Upper lobe of left lung (tissue), 6 donors: ENCODE results near the gene GNAS. TPM values are rescaled to one million over a fixed set of nuclear protein-coding genes. Genes with fewer than 3 reads are reported as not detected.

ENCODE experiments used
- ATAC-seq, 2 donors: fragments of 200-7000 bp; cut with Tn5 transposase; one replicate each; pipeline ENCODE4 v1.9.1; 2022; ENCODE audit warnings: mild to moderate bottlenecking in 2 of 2, moderate library complexity in 2 of 2; ENCODE audit not compliant: low FRiP score in 2 of 2
- DNase-seq, 2 donors: peaks; one replicate each; pipeline ENCODE4 v3.0.0-alpha.2; 2019 to 2020
- H3K27ac ChIP-seq, 4 donors: fragments of 200-600 bp; sonication (generic); one replicate each; pipeline ENCODE4 v1.5.1; 2016 to 2019
- H3K27me3 ChIP-seq, 4 donors: fragments of 200-600 bp; sonication (generic); one replicate each; pipeline ENCODE4 v1.5.1; 2017 to 2019
- H3K36me3 ChIP-seq, 4 donors: fragments of 200-600 bp; sonication (generic); one replicate each; pipeline ENCODE4 v1.5.1; 2016 to 2019
- H3K4me1 ChIP-seq, 4 donors: fragments of 200-600 bp; sonication (generic); one replicate each; pipeline ENCODE4 v1.5.1; 2018 to 2019
- H3K4me3 ChIP-seq, 4 donors: fragments of 200-600 bp; sonication (generic); one replicate each; pipeline ENCODE4 v1.5.1; 2017 to 2019; ENCODE audit warnings: mild to moderate bottlenecking in 2 of 4, moderate library complexity in 1 of 4
- H3K9me3 ChIP-seq, 4 donors: fragments of 200-600 bp; sonication (generic); one replicate each; pipeline ENCODE4 v1.5.1; 2018 to 2019
- CTCF ChIP-seq, 6 experiments: fragments of 450-650 bp in 4 of 6; fragments of 200-600 bp in 2 of 6; sonication (generic) in 2 of 6; IDR thresholded peaks; one replicate each; pipeline ENCODE4 v1.5.1; 2016 to 2019; ENCODE audit warnings: antibody characterized with exemption in 6 of 6
- EP300 ChIP-seq, 4 donors: sonication (generic); formaldehyde crosslinking; IDR thresholded peaks; one replicate each; pipeline ENCODE4 v1.5.1; 2017; ENCODE audit warnings: antibody characterized with exemption in 4 of 4, control low read depth in 2 of 4
- POLR2A ChIP-seq, 4 donors: fragments of 450-650 bp; IDR thresholded peaks; one replicate each; pipeline ENCODE4 v1.5.1; 2016 to 2017; ENCODE audit warnings: antibody characterized with exemption in 4 of 4, mild to moderate bottlenecking in 2 of 4
- POLR2AphosphoS5 ChIP-seq, 2 donors: sonication (generic); formaldehyde crosslinking; IDR thresholded peaks; one replicate each; pipeline ENCODE4 v1.5.1; 2017; ENCODE audit warnings: antibody characterized with exemption in 2 of 2
- WGBS, 2 donors: methylation state at CpG; one replicate each; pipeline ENCODE4 v1.1.5; 2017 to 2018; 5-methylcytosine and 5-hydroxymethylcytosine counted together
- total RNA-seq, 6 donors: library from RNA; depleted of rRNA in 4 of 6; stranded (reverse); fragments of >200 nt in 4 of 6; gene quantifications; one replicate each; pipeline versions ENCODE4 v1.1.0 to v1.2.1, GENCODE V29; 2016 to 2021
- donor health status: DM: no; HTN: no; CAD: no; lungs with moderate emphysema.
- donor health status: DM: no; HTN: yes; CAD: no; lungs with severe emphysema.

The GNAS gene
- total RNA-seq, 6 donors from 2014 or later = 520 to 910 (median 811) TPM

- 92 to 96% methylated on average over 4 of the region's 4 CpGs for WGBS, 2 donors
- no peak overlapping the region for H3K27ac ChIP-seq
- H3K27me3 ChIP-seq = no peaks in the 10 kb centered on the region
- no peak overlapping the region for H3K4me3 ChIP-seq
- no peak for TF ChIP-seq EP300 (IDR thresholded peaks at IDR 0.05)
- ATAC-seq (no peak), DNase-seq (no peak)
- no peaks in the 10 kb centered on the region for H3K36me3 ChIP-seq
- H3K4me1 ChIP-seq = no peaks in the 10 kb centered on the region
- no peaks in the 10 kb centered on the region for H3K9me3 ChIP-seq
Measured at GRCh38 chr20:58878399-58878798, 25.9 kb downstream of the GNAS start.

DNA sequence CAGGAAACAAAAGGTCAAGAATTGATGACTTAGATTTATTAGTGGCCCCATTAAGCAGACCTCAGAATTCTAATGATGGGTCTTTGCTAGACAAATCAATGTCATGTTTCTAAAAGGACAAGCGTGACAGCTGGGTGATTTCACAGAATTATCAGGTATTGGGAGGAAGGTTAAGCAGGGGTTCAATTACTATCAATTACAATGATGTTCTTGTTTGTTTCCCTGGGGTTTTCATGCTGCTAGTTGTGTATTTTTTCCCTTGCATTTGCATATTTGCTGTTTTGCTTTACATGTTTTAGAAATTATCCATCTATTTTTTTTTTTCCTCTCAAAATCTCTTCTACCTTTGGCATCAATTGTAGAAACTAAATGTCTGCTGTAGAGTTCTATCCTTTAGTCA lies 27.9 kb downstream of the GNAS start:
- H3K27me3 ChIP-seq = no peaks in the 10 kb centered on the region
- no peak for DNase-seq
- ATAC-seq = no peak
- H3K27ac ChIP-seq = no peak overlapping the region
- TF ChIP-seq EP300 (IDR thresholded peaks at IDR 0.05) (no peak), CTCF (IDR thresholded peaks at IDR 0.05) (no peak), POLR2AphosphoS5 (IDR thresholded peaks at IDR 0.05) (no peak), POLR2A (IDR thresholded peaks at IDR 0.05) (no peak)
- no peak overlapping the region for H3K4me3 ChIP-seq
- H3K36me3 ChIP-seq = no peaks in the 10 kb centered on the region
- H3K4me1 ChIP-seq = no peaks in the 10 kb centered on the region
- 95 to 96% methylated on average over 1 of the region's 1 CpG for WGBS, 2 donors
- H3K9me3 ChIP-seq = no peaks in the 10 kb centered on the region

- Histone ChIP-seq H3K9me3 (no peaks in the 10 kb centered on the region), H3K27me3 (no peaks in the 10 kb centered on the region), H3K4me3 (no peak overlapping the region), H3K36me3 (no peaks in the 10 kb centered on the region), H3K4me1 (no peaks in the 10 kb centered on the region), H3K27ac (no peak overlapping the region)
- TF ChIP-seq POLR2AphosphoS5 (IDR thresholded peaks at IDR 0.05) (no peak), EP300 (IDR thresholded peaks at IDR 0.05) (no peak), CTCF (IDR thresholded peaks at IDR 0.05) (no peak), POLR2A (IDR thresholded peaks at IDR 0.05) (no peak)
- WGBS, 2 donors = 78 to 85% methylated on average over 9 of the region's 9 CpGs
- no peak for ATAC-seq
- DNase-seq = no peak
Measured at GRCh38 chr20:58880994-58881752, 28.7 kb downstream of the GNAS start.

GRCh38 chr20:58882704-58883089 lies 30.2 kb downstream of the GNAS start:
- Histone ChIP-seq H3K27me3 (no peaks in the 10 kb centered on the region), H3K4me3 (no peak overlapping the region), H3K4me1 (no peaks in the 10 kb centered on the region), H3K27ac (no peak overlapping the region), H3K36me3 (no peaks in the 10 kb centered on the region), H3K9me3 (no peaks in the 10 kb centered on the region)
- TF ChIP-seq POLR2A (IDR thresholded peaks at IDR 0.05) (no peak), CTCF (IDR thresholded peaks at IDR 0.05) (no peak), POLR2AphosphoS5 (IDR thresholded peaks at IDR 0.05) (no peak), EP300 (IDR thresholded peaks at IDR 0.05) (no peak)
- DNase-seq (no peak), ATAC-seq (no peak)
- 70 to 74% methylated on average over 5 of the region's 5 CpGs for WGBS, 2 donors

GRCh38 chr20:58883241-58883691 lies 30.8 kb downstream of the GNAS start:
- no peak overlapping the region for H3K4me3 ChIP-seq
- DNase-seq (no peak), ATAC-seq (no peak)
- H3K36me3 ChIP-seq = no peaks in the 10 kb centered on the region
- TF ChIP-seq POLR2AphosphoS5 (IDR thresholded peaks at IDR 0.05) (no peak), POLR2A (IDR thresholded peaks at IDR 0.05) (no peak), EP300 (IDR thresholded peaks at IDR 0.05) (no peak), CTCF (IDR thresholded peaks at IDR 0.05) (no peak)
- no peaks in the 10 kb centered on the region for H3K27me3 ChIP-seq
- WGBS, 2 donors = 73 to 77% methylated on average over 9 of the region's 9 CpGs
- H3K9me3 ChIP-seq = no peaks in the 10 kb centered on the region
- peaks cover 0 to 4% (median 0%) of the 10 kb centered on the region in 4 donors for H3K4me1 ChIP-seq
- H3K27ac ChIP-seq = no peak overlapping the region
